ENCODE measurements around the gene ZNF45. TPM values are rescaled to one million over a fixed set of nuclear protein-coding genes. Genes with fewer than 3 reads are reported as not detected.
A peak's percentile ranks its signal among the peaks of the same experiment; 100 is the strongest.

ZNF45 gene
- total and polyA plus RNA-seq, 2 of the 13 experiments (the other 11 are each of a cell fraction or from before 2014, with no cell fraction given), result 2.4 to 11.3 TPM

- TF ChIP-seq PCBP2 (optimal IDR thresholded peaks at IDR 0.05; ENCODE audit: low read depth, low read length, poor library complexity, severe bottlenecking) (no peak), ATF2 (CRISPR knock-in tag; IDR thresholded peaks at IDR 0.05) (0 out of 2 replicates have a peak, but pooled peaks have one; percentile 19), MXD3 (CRISPR knock-in tag; IDR thresholded peaks at IDR 0.05) (no peak), ZNF747 (CRISPR knock-in tag; IDR thresholded peaks at IDR 0.05; ENCODE audit: borderline replicate concordance) (no peak), RXRB (CRISPR knock-in tag; IDR thresholded peaks at IDR 0.05; ENCODE audit: borderline replicate concordance) (0 out of 2 replicates have a peak, but pooled peaks have one; percentile 20), CBX2 (IDR thresholded peaks at IDR 0.05; ENCODE audit: low read depth, low read length) (no peak), CBX2 (CRISPR knock-in tag; IDR thresholded peaks at IDR 0.05; ENCODE audit: low read depth) (no peak), ZNF503 (CRISPR knock-in tag; IDR thresholded peaks at IDR 0.05) (no peak), KMT2B (CRISPR knock-in tag; IDR thresholded peaks at IDR 0.05) (peak; percentile 65; the same call in 1 of the 2 replicates), ZNF598 (CRISPR knock-in tag; IDR thresholded peaks at IDR 0.05; ENCODE audit: borderline replicate concordance) (no peak), ZFP91 (CRISPR knock-in tag; IDR thresholded peaks at IDR 0.05; ENCODE audit: borderline replicate concordance) (peak; percentile 49; the same call in 1 of the 2 replicates), HNF1B (CRISPR knock-in tag; IDR thresholded peaks at IDR 0.05) (peak; percentile 54; the same call in 1 of the 2 replicates), CHD2 (IDR thresholded peaks at IDR 0.05; ENCODE audit: low read depth, low read length) (peak; percentile 90), SP5 (CRISPR knock-in tag; IDR thresholded peaks at IDR 0.05; ENCODE audit: borderline replicate concordance, low read depth) (no peak)
Measured at GRCh38 chr19:43983912-43984686, 49.0 kb upstream of the ZNF45 start, which contains the start of gene ZNF155 (continued).
